IMR-90 (cell line): Measurements from ENCODE around the gene ZNF212. TPM values are rescaled to one million over a fixed set of nuclear protein-coding genes. Genes with fewer than 3 reads are reported as not detected.

Source experiments
- ATAC-seq: fragments of 200-7000 bp; cut with Tn5 transposase; 2 replicates; pipeline ENCODE4 v1.9.1; 2020; ENCODE audit warnings: low read depth, mild to moderate bottlenecking, moderate library complexity
- BruUV-seq: library from RNA; stranded (reverse); fragments of 400-500 nt; replicated peaks from 2 replicates; lab custom pipeline; 2021; lab: Mats Ljungman, UMichigan
- CTCF ChIA-PET: fragments of 300-600 bp; formaldehyde crosslinking; extraction: SDS; loops from one replicate; lab custom pipeline; 2021; ENCODE audit warnings: antibody characterized with exemption; lab: Yijun Ruan, JAX
- POLR2A ChIA-PET: fragments of 300-600 bp; sonication (Branson Sonifier 250); formaldehyde crosslinking; loops from one replicate; lab custom pipeline; 2022; ENCODE audit warnings: antibody characterized with exemption; ENCODE audit not compliant: unreplicated experiment; lab: Charles Lee
- DNase-seq: peaks from one replicate; pipeline ENCODE4 v3.0.0; 2013
- H2AFZ ChIP-seq: replicated peaks from 2 replicates; pipeline ENCODE3; 2013; ENCODE audit warnings: low read length, mild to moderate bottlenecking; ENCODE audit not compliant: poor library complexity
- H2AK5ac ChIP-seq: 2 replicates; pipeline ENCODE4 v1.6.1; 2013; ENCODE audit warnings: low read depth, low read length, inconsistent platforms
- H2AK9ac ChIP-seq: replicated peaks from 2 replicates; pipeline ENCODE3; 2013; ENCODE audit warnings: mild to moderate bottlenecking, low read depth, low read length, moderate library complexity; ENCODE audit not compliant: poor library complexity
- H2BK120ac ChIP-seq: 2 replicates; pipeline ENCODE4 v1.6.1; 2013; ENCODE audit warnings: low read depth, low read length, inconsistent platforms
- H2BK15ac ChIP-seq: 3 replicates; pipeline ENCODE4 v1.6.1; 2013; ENCODE audit warnings: low read depth, low read length, inconsistent platforms
- H2BK20ac ChIP-seq: 2 replicates; pipeline ENCODE4 v1.6.1; 2013; ENCODE audit warnings: low read depth, mild to moderate bottlenecking, inconsistent platforms, low read length, moderate library complexity
- H2BK5ac ChIP-seq: 2 replicates; pipeline ENCODE4 v1.6.1; 2013; ENCODE audit warnings: mild to moderate bottlenecking, low read depth, low read length, inconsistent platforms; ENCODE audit not compliant: poor library complexity, severe bottlenecking
- H3K14ac ChIP-seq: replicated peaks from 2 replicates; pipeline ENCODE4 v1.6.1; 2013; ENCODE audit warnings: low read depth, low read length, inconsistent platforms
- H3K18ac ChIP-seq: 2 replicates; pipeline ENCODE4 v1.6.1; 2013; ENCODE audit warnings: low read depth, low read length, control low read depth
- H3K23ac ChIP-seq: 2 replicates; pipeline ENCODE4 v1.6.1; 2013; ENCODE audit warnings: low read depth, low read length, inconsistent platforms
- H3K27ac ChIP-seq: 2 replicates; pipeline ENCODE4 v1.5.1; 2013; ENCODE audit warnings: mild to moderate bottlenecking, control low read depth, low read length; ENCODE audit not compliant: insufficient read depth
- H3K27me3 ChIP-seq: 2 replicates; pipeline ENCODE4 v1.6.1; 2013; ENCODE audit warnings: low read length; ENCODE audit not compliant: control insufficient read depth, insufficient read depth
- H3K36me3 ChIP-seq: 2 replicates; pipeline ENCODE4 v1.6.1; 2013; ENCODE audit warnings: low read length, mixed read lengths; ENCODE audit not compliant: control insufficient read depth, insufficient read depth
- H3K4ac ChIP-seq: 2 replicates; pipeline ENCODE4 v1.6.1; 2013; ENCODE audit warnings: low read depth, low read length, inconsistent platforms
- H3K4me1 ChIP-seq: 2 replicates; pipeline ENCODE4 v1.6.1; 2013; ENCODE audit warnings: low read length, mixed read lengths; ENCODE audit not compliant: control insufficient read depth, insufficient read depth
- H3K4me2 ChIP-seq: 2 replicates; pipeline ENCODE4 v1.6.1; 2013; ENCODE audit warnings: low read depth, mild to moderate bottlenecking, control low read depth, low read length, moderate library complexity
- H3K4me3 ChIP-seq: 2 replicates; pipeline ENCODE4 v1.5.1; 2013; ENCODE audit warnings: low read depth, mild to moderate bottlenecking, control low read depth, low read length, moderate library complexity; ENCODE audit not compliant: insufficient read depth
- H3K56ac ChIP-seq: 2 replicates; pipeline ENCODE4 v1.6.1; 2013; ENCODE audit warnings: low read length, inconsistent platforms; ENCODE audit not compliant: insufficient read depth; ENCODE audit errors: extremely low read depth
- H3K79me1 ChIP-seq, 2 experiments: 2 replicates each; pipeline ENCODE4 v1.6.1; 2013; ENCODE audit warnings: low read length in 2 of 2, inconsistent platforms in 1 of 2, low read depth in 1 of 2
- H3K9ac ChIP-seq: 2 replicates; pipeline ENCODE4 v1.6.1; 2013; ENCODE audit warnings: low read depth, low read length, control low read depth
- H3K9me1 ChIP-seq: 2 replicates; pipeline ENCODE4 v1.6.1; 2013; ENCODE audit warnings: low read length, inconsistent platforms; ENCODE audit not compliant: insufficient read depth
- H3K9me3 ChIP-seq: 2 replicates; pipeline ENCODE4 v1.6.1; 2013; ENCODE audit warnings: low read length; ENCODE audit not compliant: control insufficient read depth, insufficient read depth
- H4K20me1 ChIP-seq: 2 replicates; pipeline ENCODE4 v1.6.1; 2013; ENCODE audit warnings: low read length, inconsistent platforms; ENCODE audit not compliant: insufficient read depth
- H4K5ac ChIP-seq: 2 replicates; pipeline ENCODE4 v1.6.1; 2013; ENCODE audit warnings: mild to moderate bottlenecking, low read depth, low read length, control low read depth
- H4K8ac ChIP-seq, 2 experiments: 2 replicates each; pipeline ENCODE4 v1.6.1; 2013; ENCODE audit warnings: low read depth in 2 of 2, low read length in 2 of 2, control low read depth in 1 of 2, inconsistent platforms in 1 of 2
- H4K91ac ChIP-seq: 2 replicates; pipeline ENCODE4 v1.6.1; 2013; ENCODE audit warnings: low read depth, low read length, inconsistent platforms; ENCODE audit not compliant: insufficient read depth
- CHD1 ChIP-seq: IDR thresholded peaks from 2 replicates; pipeline ENCODE4 v1.6.1; 2012; ENCODE audit warnings: low read depth, low read length, improper control_type of control experiment
- NFE2L2 ChIP-seq: fragments of 150-350 bp; IDR thresholded peaks from 2 replicates; pipeline ENCODE4 v1.6.1; 2016; ENCODE audit warnings: low read depth, mild to moderate bottlenecking, low read length
- POLR2A ChIP-seq: IDR thresholded peaks from 2 replicates; pipeline ENCODE4 v1.6.1; 2012; ENCODE audit warnings: mild to moderate bottlenecking, low read depth, low read length
- WGBS, 2 experiments: methylation state at CpG; one replicate each; pipeline versions ENCODE4 v1.1.5 to v1.1.7; 2013; ENCODE audit warnings: missing lambda C conversion rate in 2 of 2; ENCODE audit not compliant: insufficient read length in 1 of 2; ENCODE audit errors: extremely low coverage in 2 of 2; 5-methylcytosine and 5-hydroxymethylcytosine counted together
- dilution Hi-C: fragments of 300-500 bp; cut with HindIII; formaldehyde crosslinking; loops from one replicate; pipeline ENCODE4 v1.14.3; 2018; ENCODE audit warnings: low sequenced_read_pairs; ENCODE audit not compliant: unreplicated experiment
- in situ Hi-C: fragments of 300-500 bp; cut with MboI; formaldehyde crosslinking; loops from 3 replicates; pipeline ENCODE4 v1.14.3; 2019; ENCODE audit warnings: low sequenced_read_pairs, inconsistent platforms, mixed read lengths
- intact Hi-C: fragments of 100-400 bp; cut with micrococcal nuclease; formaldehyde crosslinking; loops from 2 replicates; pipeline ENCODE4 v1.10.0; 2022
- polyA plus RNA-seq, 3 experiments: library from polyadenylated mRNA; depleted of rRNA; stranded (reverse); fragments of >200 nt; gene quantifications; 2 replicates each; pipeline ENCODE4 v1.2.3, GENCODE V29; 2012; ENCODE audit warnings: low replicate concordance in 1 of 3
- total RNA-seq: library from RNA; depleted of rRNA; stranded (reverse); fragments of >200 nt; gene quantifications from 2 replicates; pipeline ENCODE4 v1.2.3, GENCODE V29; 2012
- TF ChIP-seq, protein P1 (sequence below): conservative IDR thresholded peaks from 2 replicates; pipeline ENCODE4 v1.5.1; 2012; ENCODE audit warnings: mild to moderate bottlenecking, low read depth, low read length, improper control_type of control experiment
- TF ChIP-seq, protein P2 (sequence below): fragments of 150-350 bp; IDR thresholded peaks from 2 replicates; pipeline ENCODE4 v1.6.1; 2016; ENCODE audit warnings: low read depth, mild to moderate bottlenecking, low read length, moderate library complexity, borderline replicate concordance

The ZNF212 gene
- total and polyA plus RNA-seq, 2 of the 4 experiments (the other 2 are of a cell fraction) = 3.8 to 5.1 TPM

DNA sequence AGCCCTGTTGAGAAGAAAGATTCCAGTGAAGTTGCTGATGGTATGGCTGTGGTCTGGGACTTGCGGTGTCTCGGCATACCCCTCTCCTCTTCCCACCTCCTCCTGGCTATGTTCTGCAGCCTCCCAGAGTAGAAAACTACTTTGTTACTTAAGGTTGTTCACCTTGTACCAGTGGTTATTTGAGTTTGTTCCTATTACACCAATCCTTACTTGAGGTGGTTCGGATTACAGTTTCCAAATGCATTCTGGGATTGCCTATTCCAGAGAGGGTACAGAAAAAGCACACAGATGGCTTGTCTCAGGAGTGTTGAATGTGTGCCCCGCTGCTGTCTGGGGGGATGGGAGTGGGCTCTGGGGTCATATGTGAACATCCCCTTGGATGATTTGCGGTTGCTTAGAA lies 15.7 kb downstream of the ZNF212 start:
- no peak overlapping the region for H4K8ac ChIP-seq
- TF ChIP-seq NFE2L2 = no peak
- TF ChIP-seq POLR2A = no peak
- TF ChIP-seq CHD1 = no peak
- TF ChIP-seq, protein P1, sequence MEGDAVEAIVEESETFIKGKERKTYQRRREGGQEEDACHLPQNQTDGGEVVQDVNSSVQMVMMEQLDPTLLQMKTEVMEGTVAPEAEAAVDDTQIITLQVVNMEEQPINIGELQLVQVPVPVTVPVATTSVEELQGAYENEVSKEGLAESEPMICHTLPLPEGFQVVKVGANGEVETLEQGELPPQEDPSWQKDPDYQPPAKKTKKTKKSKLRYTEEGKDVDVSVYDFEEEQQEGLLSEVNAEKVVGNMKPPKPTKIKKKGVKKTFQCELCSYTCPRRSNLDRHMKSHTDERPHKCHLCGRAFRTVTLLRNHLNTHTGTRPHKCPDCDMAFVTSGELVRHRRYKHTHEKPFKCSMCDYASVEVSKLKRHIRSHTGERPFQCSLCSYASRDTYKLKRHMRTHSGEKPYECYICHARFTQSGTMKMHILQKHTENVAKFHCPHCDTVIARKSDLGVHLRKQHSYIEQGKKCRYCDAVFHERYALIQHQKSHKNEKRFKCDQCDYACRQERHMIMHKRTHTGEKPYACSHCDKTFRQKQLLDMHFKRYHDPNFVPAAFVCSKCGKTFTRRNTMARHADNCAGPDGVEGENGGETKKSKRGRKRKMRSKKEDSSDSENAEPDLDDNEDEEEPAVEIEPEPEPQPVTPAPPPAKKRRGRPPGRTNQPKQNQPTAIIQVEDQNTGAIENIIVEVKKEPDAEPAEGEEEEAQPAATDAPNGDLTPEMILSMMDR = no peak
- TF ChIP-seq, protein P2, sequence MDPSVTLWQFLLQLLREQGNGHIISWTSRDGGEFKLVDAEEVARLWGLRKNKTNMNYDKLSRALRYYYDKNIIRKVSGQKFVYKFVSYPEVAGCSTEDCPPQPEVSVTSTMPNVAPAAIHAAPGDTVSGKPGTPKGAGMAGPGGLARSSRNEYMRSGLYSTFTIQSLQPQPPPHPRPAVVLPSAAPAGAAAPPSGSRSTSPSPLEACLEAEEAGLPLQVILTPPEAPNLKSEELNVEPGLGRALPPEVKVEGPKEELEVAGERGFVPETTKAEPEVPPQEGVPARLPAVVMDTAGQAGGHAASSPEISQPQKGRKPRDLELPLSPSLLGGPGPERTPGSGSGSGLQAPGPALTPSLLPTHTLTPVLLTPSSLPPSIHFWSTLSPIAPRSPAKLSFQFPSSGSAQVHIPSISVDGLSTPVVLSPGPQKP = no peak
- dilution Hi-C loops = no loop called here
- H2BK20ac ChIP-seq = no peak overlapping the region
- no peak overlapping the region for H3K4ac ChIP-seq
- H2AK5ac ChIP-seq = no peak overlapping the region
- H3K4me3 ChIP-seq = no peak overlapping the region
- H3K27me3 ChIP-seq = no peaks in the 10 kb centered on the region
- no peak overlapping the region for H3K18ac ChIP-seq
- in situ Hi-C loops = no loop called here
- no peak overlapping the region for H3K56ac ChIP-seq
- no peak overlapping the region for H4K91ac ChIP-seq
- POLR2A ChIA-PET = no interaction called here
- H3K14ac ChIP-seq = no peak overlapping the region
- no peak overlapping the region for H4K5ac ChIP-seq
- H3K27ac ChIP-seq = no peak overlapping the region
- WGBS, 2 experiments = no CpG with 5 or more reads among the region's 5 CpGs
- CTCF ChIA-PET = no interaction called here
- ATAC-seq (no peak), DNase-seq (no peak)
- no peak overlapping the region for H2BK120ac ChIP-seq
- intact Hi-C loops = no loop called here
- no peak overlapping the region for H2BK15ac ChIP-seq
- H3K23ac ChIP-seq = no peak overlapping the region
- no peaks in the 10 kb centered on the region for H3K9me3 ChIP-seq
- no peaks in the 10 kb centered on the region for H3K4me1 ChIP-seq
- H2AFZ ChIP-seq = no peak overlapping the region
- H2BK5ac ChIP-seq = no peak overlapping the region
- H3K36me3 ChIP-seq = peaks cover 43% of the 10 kb centered on the region
- H3K4me2 ChIP-seq = no peak overlapping the region
- H3K9ac ChIP-seq = no peak overlapping the region
- H3K9me1 ChIP-seq = peaks cover 8% of the 10 kb centered on the region; the same call in 1 of the 2 replicates
- peaks cover 8% of the 10 kb centered on the region in 2 experiments; a peak in 2 of 4 replicates for H3K79me1 ChIP-seq
- no TSS peak for BruUV-seq
- no peaks in the 10 kb centered on the region for H4K20me1 ChIP-seq
- H2AK9ac ChIP-seq = no peak overlapping the region
